Measurements from ENCODE around the gene GCSAM.
A peak's percentile ranks its signal among the peaks of the same experiment; 100 is the strongest.

GCSAM gene

GRCh38 chr3:112109322-112109721 is 23.7 kb downstream of the GCSAM start:
- no peak for DNase-seq (ENCODE audit: extremely low read depth in 1 of 2, low read depth in 1 of 2)

DNA sequence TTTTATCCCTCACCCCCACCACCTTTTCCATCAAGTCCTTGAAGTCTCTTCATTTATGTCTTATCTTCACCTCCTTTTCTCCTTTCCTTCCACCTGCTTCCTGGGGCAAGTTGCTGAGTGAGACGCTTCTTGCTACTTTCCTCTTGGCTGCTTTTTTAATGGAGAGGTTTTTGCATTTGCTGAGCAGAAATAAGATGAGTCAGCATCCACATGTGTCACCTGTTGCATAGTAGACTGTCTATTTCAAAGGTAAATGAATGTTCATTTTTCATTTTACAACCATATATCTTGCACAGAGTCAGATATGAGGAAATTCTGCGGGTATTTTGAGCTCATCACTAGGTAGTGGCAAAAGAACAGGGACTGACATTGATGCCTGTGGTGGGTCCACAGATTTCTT is 28.3 kb downstream of the GCSAM start:
- no peak for DNase-seq (ENCODE audit: extremely low read depth in 1 of 2, low read depth in 1 of 2)

DNA sequence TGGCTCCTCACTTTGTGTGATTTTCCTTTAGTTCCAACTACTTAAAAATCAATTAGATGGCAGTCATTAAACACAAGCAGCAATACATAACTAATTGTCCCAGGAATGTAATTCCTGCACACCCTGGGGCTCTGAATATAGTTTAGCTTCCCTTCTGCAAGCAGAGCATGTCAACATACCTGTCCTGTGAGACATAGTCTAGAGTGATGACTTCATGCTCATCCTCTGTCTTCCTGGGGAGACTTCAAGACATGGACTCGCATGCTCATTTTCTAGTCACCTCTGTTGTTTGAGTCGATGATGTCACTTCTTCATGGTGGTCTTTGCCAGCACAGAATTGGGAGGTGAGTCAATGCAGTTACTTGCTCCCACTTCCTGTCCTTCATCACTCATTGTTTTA is 31.1 kb downstream of the GCSAM start:
- no peak for DNase-seq (ENCODE audit: extremely low read depth in 1 of 2, low read depth in 1 of 2)

DNA sequence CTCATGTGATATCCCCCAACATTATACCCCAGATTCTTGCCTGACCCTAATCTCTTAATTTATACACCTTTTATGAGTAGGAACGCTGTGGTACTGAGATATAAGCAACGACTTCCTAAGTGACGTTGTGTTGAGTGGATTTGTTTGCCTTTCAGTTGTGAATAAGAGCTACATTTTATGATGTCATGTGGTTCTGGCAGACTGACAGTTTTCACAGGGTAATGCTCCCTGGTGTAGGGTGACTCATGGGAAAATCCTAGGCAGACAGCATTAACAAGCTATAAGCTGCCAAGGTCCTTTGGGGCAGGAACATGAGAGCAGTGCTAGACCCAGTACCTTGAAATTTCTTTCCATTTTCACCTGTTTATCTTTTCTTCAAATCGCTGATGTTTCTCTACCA is 35.7 kb downstream of the GCSAM start:
- no peak for DNase-seq (ENCODE audit: extremely low read depth in 1 of 2, low read depth in 1 of 2)

- DNase-seq (ENCODE audit: extremely low read depth in 1 of 2, low read depth in 1 of 2): no peak
These were observed 36.9 kb downstream of the GCSAM start for GRCh38 chr3:112096176-112096575.

GRCh38 chr3:112095731-112096130 is 37.3 kb downstream of the GCSAM start:
- no peak for DNase-seq (ENCODE audit: extremely low read depth in 1 of 2, low read depth in 1 of 2)

DNA sequence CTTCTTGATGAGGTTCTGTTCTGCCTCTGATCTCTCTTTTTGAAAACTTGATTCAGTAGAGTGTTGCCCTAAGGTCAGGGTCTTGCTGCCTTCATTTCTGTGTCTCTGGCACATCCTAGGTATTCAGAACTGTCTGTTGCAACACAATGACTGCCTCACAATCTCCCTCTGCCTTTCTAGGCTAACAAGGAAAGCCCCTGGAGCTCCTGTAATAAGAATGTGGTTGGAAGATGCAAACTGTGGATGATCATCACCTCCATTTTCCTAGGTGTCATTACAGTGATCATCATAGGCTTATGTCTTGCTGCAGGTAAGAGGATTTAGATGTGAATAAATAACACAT is 39.9 kb downstream of the GCSAM start:
- no peak for DNase-seq (ENCODE audit: extremely low read depth in 1 of 2, low read depth in 1 of 2)

DNA sequence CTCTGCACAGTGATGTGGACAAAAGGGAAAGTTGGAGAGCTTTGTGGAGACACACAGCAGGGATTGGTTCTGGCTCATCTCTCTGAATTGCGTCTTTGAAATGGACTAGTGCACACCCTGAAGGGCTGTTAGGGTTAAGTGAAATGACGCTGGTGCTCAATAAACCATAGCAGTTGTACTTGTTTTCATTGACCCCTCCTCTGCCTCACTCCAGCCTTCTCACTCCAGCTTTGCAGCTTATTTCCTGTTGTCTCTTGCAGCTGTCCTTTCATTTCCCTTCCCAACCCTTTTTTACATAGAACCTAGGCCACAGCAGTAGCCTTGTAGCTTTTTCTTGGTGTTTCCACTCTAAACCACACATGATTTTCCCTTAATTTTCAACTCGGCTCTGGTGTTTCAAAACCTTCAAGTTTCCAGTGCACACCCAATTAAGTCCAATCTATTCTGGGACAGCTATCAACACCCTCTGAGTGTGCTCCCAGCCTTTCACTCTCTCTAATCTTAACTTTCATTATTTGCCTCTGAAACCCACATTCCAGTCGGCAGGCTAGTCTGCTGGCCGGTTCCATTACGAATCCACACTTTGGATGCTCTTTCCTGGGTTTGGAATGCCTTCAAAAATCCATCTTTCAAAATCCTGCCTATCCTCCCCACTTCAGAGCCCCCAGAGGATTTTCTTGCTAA is 40.4 kb downstream of the GCSAM start:
- no peak for DNase-seq (ENCODE audit: extremely low read depth in 1 of 2, low read depth in 1 of 2)

- DNase-seq (ENCODE audit: extremely low read depth in 1 of 2, low read depth in 1 of 2): no peak
These were observed 42.0 kb downstream of the GCSAM start for GRCh38 chr3:112090887-112091586.

DNA sequence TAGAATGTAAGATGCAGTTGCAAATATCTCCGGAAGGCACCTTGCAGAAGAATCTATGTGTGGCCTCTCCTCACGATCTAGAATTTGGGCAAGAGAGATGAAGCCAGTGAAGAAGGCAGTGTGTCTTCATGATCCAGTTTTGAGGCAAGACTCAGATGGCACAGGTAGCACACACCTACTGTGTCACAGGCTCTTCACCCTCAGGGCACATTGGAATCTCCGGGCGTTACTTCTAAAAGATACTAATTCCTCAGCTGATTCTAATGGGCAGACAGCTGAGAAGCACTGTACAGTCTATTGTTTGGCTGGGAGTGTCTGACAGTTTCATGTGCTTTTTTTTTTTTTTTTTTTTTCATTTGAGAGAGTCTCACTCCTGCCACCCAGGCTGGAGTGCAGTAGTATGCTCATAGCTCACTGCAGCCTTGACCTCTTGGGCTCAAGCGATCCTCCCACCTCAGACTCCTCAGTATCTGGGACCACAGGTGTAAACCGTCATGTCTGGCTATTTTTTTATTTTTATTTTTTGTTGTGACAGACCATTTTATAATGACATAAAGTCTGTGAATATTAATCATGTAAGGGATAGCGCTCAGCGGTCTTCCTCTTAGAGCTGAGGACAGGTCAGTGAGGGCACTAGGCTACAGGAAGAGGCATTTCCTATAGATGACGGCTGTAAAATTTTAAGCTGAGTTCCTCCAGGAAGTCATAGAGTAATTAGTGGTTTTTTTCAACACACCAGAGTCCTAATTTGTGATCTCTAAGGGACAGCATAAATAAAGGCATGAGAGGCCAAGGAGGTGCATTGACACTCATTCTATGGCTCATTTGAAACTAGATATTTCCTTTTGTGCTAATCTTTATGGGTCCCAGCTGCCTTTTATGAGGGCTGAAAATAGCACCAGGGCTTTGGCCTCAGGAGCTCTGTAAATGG is 42.8 kb downstream of the GCSAM start:
- no peak for DNase-seq (ENCODE audit: extremely low read depth in 1 of 2, low read depth in 1 of 2)

DNA sequence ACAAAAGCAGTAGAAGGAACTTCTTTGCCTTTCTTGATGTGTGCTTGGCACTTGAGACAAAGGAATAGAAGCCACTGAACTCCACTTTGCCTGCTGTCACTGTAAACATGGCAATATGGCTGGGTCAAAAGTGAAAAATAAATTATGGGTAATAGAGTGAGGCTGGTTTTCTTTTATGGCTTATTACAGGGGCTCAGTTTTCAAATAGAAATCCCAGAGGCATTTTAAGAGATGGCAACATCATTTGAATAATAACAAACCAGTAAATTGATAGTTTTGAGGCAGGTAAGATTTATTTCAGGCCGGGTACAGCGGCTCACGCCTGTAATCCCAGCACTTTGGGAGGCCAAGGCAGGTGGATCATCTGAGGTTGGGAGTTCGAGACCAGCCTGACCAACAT is 44.1 kb downstream of the GCSAM start:
- no peak for DNase-seq (ENCODE audit: extremely low read depth in 1 of 2, low read depth in 1 of 2)

DNA sequence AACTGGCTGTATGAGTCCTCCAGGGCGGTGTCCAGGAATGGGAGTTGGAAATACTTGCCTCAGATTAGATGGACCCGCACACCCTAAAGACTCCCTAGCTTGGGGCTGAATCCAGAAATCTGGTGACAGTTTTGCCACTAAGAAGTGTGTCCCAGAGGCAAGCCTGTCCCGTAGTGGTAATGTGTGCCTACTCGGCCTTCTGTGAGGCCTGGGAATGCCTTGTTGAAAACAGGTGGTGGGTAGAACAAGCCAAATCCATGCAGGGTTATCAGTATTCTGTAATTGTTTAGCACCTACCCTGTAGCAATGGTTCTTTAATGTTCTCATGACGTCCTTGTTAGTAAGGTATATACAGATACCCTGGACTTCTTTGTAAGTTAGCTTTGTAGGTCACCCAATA is 45.3 kb downstream of the GCSAM start:
- DNase-seq (ENCODE audit: extremely low read depth in 1 of 2, low read depth in 1 of 2): no peak

DNA sequence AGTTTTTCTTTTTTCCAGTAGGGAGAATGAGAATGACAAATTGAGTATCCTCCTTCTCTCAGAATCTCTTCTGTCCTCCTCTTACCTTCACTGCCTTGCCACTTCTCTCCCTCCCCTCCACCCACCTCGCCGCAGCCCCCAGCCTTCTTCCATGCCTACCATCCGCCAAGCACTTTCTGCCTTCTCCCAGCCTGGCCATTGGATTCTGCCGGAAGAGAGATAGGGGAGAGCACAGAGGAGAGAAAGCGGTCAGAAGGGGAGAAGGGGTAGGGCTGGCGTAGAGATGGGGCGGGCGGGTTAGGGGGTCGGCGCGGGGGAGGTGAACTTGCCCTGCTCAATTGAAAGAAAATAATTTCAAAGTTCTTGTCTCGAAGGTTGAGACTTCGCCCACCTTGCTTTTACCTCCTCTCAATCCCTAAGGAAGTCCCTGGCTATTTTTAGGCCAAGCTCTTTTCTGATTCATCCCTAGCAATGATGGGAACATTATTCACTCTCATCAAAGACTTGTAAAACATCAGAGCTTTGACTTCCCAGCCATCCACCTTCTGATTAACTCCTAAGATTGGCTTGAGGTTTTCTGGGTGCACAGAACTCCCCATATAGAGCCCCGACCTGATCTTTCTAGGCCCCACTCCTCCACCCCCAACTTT is 46.0 kb downstream of the GCSAM start:
- no peak for DNase-seq (ENCODE audit: extremely low read depth in 1 of 2, low read depth in 1 of 2)

DNA sequence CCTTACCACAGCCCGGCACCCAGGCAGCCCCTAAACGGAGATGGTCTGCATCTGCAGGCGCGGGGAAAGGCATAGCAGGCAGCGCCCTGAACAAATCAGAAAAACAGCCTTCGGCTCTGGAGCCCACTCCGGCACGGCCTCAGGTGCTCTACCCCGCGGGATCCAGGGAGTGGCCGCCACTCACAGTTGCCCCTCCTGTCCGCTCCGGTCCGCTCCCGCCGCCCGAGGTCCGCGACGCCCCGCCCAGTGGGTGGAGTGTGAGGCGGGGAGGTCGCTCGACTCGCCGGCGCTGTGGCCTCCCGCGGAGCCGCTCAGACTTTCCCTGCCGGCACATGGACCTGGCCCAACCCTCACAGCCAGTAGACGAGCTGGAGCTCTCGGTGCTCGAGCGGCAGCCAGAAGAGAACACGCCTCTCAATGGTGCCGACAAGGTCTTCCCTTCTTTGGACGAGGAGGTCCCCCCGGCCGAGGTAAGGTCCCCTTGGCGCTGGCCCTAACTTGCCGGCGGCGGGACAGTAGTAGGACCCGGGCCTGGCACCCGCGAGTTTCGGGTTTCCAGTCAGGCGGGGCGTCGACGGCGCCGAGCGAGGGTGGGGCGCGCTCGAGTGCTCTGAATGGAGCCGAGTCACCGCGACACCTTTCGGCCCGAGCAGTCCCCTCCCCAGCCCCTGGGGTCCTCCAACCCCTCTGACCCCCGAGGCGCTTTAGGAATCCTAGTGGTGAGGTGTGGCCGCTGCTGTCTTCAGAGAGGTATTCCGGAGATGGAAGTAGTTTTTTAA is 46.8 kb downstream of the GCSAM start, which contains the start of gene C3orf52:
Gene C3orf52, plus strand, starts transcription at position 314 of the 779 bp plus-strand sequence. Its CDS starts 19 bp downstream, at position 333.
- peak; percentile 5 to 35 for DNase-seq (ENCODE audit: extremely low read depth in 1 of 2, low read depth in 1 of 2)

DNA sequence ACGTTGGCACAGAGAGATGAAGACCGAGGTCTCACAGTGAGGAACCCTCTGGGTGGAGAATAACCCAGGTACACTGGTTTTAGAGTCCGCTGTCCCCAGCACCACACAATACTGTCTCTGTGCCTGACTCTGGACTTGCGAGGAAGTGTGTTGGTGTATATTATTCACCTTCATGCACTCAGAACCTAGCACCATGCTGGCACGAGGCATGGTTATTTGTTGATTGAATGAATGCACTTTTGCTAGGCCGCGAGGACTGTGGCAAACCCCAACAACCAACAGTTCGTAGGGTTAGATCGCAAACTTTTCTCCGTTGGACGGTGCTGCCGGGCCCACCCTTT is 47.3 kb downstream of the GCSAM start:
- no peak for DNase-seq (ENCODE audit: extremely low read depth in 1 of 2, low read depth in 1 of 2)

- DNase-seq (ENCODE audit: extremely low read depth in 1 of 2, low read depth in 1 of 2): no peak
These were observed 47.9 kb downstream of the GCSAM start for GRCh38 chr3:112084980-112085705.

DNA sequence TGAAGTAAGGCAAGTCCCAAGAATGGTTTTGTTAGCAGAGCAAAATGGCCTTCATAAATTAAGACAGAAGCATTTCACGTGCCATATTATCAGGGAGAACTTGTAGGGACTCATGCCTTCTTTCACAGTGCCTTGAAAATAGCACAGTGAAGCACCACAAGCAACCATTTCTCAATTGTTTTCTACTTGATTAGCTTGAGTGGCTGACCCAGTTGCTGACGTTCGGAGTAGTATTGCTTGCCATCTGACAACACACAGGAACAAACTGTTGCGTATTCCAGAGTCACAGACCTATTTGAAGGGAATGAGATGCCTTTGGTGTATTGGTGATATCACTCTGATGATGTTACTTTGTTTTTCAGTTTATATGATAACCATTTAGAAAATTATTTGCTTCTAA is 49.8 kb downstream of the GCSAM start:
- no peak for DNase-seq (ENCODE audit: extremely low read depth in 1 of 2, low read depth in 1 of 2)

- DNase-seq (ENCODE audit: extremely low read depth in 1 of 2, low read depth in 1 of 2): no peak
These were observed 54.6 kb downstream of the GCSAM start for GRCh38 chr3:112078125-112079083.

Data from activated CD8-positive, alpha-beta memory T cell treated with anti-CD3 and anti-CD28 coated beads for 1 hour (primary cell).